Keratinocyte (primary cell): ENCODE data around the gene NT5DC4. TPM values are rescaled to one million over a fixed set of nuclear protein-coding genes. Genes with fewer than 3 reads are reported as not detected.

Source experiments
- DNase-seq: peaks from one replicate; pipeline ENCODE4 v3.0.0-alpha.2; 2011; ENCODE audit warnings: low read depth, missing footprints, low spot score
- FAIRE-seq: peaks from 2 replicates; lab custom pipeline; 2011; peaks lifted over from hg19 to GRCh38; lab: Jason Lieb, UNC
- H2AFZ ChIP-seq: 2 replicates; pipeline ENCODE4 v1.6.0; 2012; ENCODE audit warnings: low read length, control low read depth, inconsistent platforms; ENCODE audit not compliant: control insufficient read depth
- H3K27ac ChIP-seq: 2 replicates; pipeline ENCODE4 v1.5.1; 2011; ENCODE audit warnings: low read length; ENCODE audit not compliant: control insufficient read depth, insufficient read depth
- H3K27me3 ChIP-seq: 3 replicates; pipeline ENCODE4 v1.6.0; 2011; ENCODE audit warnings: low read length; ENCODE audit not compliant: control insufficient read depth, insufficient read depth; ENCODE audit errors: extremely low read depth
- H3K36me3 ChIP-seq, 2 experiments: 2 replicates in 1 of 2; 3 replicates in 1 of 2; pipeline ENCODE4 v1.5.1; 2011; ENCODE audit warnings: low read length in 2 of 2, mild to moderate bottlenecking in 1 of 2; ENCODE audit not compliant: control insufficient read depth in 2 of 2, insufficient read depth in 2 of 2; ENCODE audit errors: extremely low read depth in 1 of 2
- H3K4me1 ChIP-seq: 3 replicates; pipeline ENCODE4 v1.5.1; 2011; ENCODE audit warnings: low read length; ENCODE audit not compliant: control insufficient read depth, insufficient read depth; ENCODE audit errors: extremely low read depth
- H3K4me2 ChIP-seq: 3 replicates; pipeline ENCODE4 v1.6.0; 2011; ENCODE audit warnings: low read depth, low read length; ENCODE audit not compliant: control insufficient read depth, insufficient read depth; ENCODE audit errors: extremely low read depth
- H3K4me3 ChIP-seq, 3 experiments: fragments of 200-600 bp in 1 of 3; sonication (generic) in 1 of 3; 2 replicates in 2 of 3; 3 replicates in 1 of 3; pipeline ENCODE4 v1.5.1; 2011 to 2016; ENCODE audit warnings: low read length in 3 of 3, mild to moderate bottlenecking in 3 of 3, control low read depth in 2 of 3, inconsistent platforms in 1 of 3, low read depth in 1 of 3, mixed read lengths in 1 of 3, mixed run types in 1 of 3, moderate library complexity in 1 of 3; ENCODE audit not compliant: control insufficient read depth in 2 of 3, insufficient read depth in 2 of 3; ENCODE audit errors: extremely low read depth in 1 of 3
- H3K79me2 ChIP-seq: 2 replicates; pipeline ENCODE4 v1.6.0; 2012; ENCODE audit warnings: low read length; ENCODE audit not compliant: control insufficient read depth, insufficient read depth
- H3K9ac ChIP-seq: 3 replicates; pipeline ENCODE4 v1.6.0; 2011; ENCODE audit warnings: low read length; ENCODE audit not compliant: control insufficient read depth, insufficient read depth; ENCODE audit errors: extremely low read depth
- H3K9me1 ChIP-seq: 3 replicates; pipeline ENCODE4 v1.6.0; 2011; ENCODE audit warnings: low read length; ENCODE audit not compliant: control insufficient read depth, insufficient read depth; ENCODE audit errors: extremely low read depth
- H3K9me3 ChIP-seq: 2 replicates; pipeline ENCODE4 v1.5.1; 2012; ENCODE audit warnings: low read depth, low read length; ENCODE audit not compliant: control insufficient read depth
- H4K20me1 ChIP-seq: 3 replicates; pipeline ENCODE4 v1.6.0; 2011; ENCODE audit warnings: low read length; ENCODE audit not compliant: control insufficient read depth, insufficient read depth; ENCODE audit errors: extremely low read depth
- CTCF ChIP-seq, 3 experiments: IDR thresholded peaks in 1 of 3; conservative IDR thresholded peaks in 1 of 3; optimal IDR thresholded peaks in 1 of 3; 2 replicates in 2 of 3; 3 replicates in 1 of 3; pipeline versions ENCODE3 to v1.5.1; 2011; ENCODE audit warnings: low read length in 3 of 3, mild to moderate bottlenecking in 3 of 3, moderate library complexity in 2 of 3, control low read depth in 1 of 3, inconsistent platforms in 1 of 3; ENCODE audit not compliant: insufficient read depth in 2 of 3; ENCODE audit errors: extremely low read depth in 1 of 3
- EZH2 ChIP-seq: IDR thresholded peaks from one replicate; pipeline ENCODE4 v1.6.1; 2012; ENCODE audit warnings: inconsistent platforms, mild to moderate bottlenecking, low read length, moderate library complexity
- dilution Hi-C: fragments of 300-500 bp; cut with MboI; formaldehyde crosslinking; loops from one replicate; pipeline ENCODE4 v1.7.0; 2020; ENCODE audit warnings: low sequenced_read_pairs; ENCODE audit not compliant: extremely low pct_ligation_motif_present
- polyA plus RNA-seq, 5 experiments: library from polyadenylated mRNA; depleted of rRNA in 3 of 5; stranded (reverse) in 3 of 5; stranded (forward) in 1 of 5; unstranded in 1 of 5; fragments of >200 nt; gene quantifications; 1 replicate in 1 of 5; 2 replicates in 3 of 5; 3 replicates in 1 of 5; pipeline versions ENCODE4 v1.2.1 to v1.2.3, GENCODE V29; 2011 to 2012; ENCODE audit warnings: missing spikeins in 2 of 5, low read depth in 1 of 5, low replicate concordance in 1 of 5

NT5DC4 gene
- polyA plus RNA-seq, 1 donor (not counting 4 experiments of a cell fraction or from before 2014, with no cell fraction given) = 1.00 TPM

DNA sequence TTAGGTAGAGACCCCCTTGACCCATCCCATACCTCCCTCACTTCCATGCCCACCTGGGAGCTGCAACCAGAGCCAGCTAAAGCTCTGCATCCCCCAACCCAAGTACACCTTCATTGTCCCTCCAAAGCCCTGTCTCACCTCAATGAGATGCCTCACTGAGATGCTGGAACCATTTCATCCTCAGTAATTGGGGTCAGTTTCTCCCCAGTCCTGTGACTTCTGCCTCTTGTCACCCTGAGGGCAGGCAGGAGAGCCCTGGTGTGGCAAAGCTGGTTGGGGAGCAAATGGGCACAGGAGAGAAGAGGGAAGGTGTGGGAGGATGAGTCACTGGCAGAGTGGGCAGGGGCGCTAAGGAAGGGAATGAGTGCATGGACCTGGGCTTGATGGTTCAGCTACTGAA lies 27.9 kb upstream of the NT5DC4 start:
- Histone ChIP-seq H2AFZ (peak overlapping the region; percentile 82), H3K4me1 (peaks cover 32% of the 10 kb centered on the region), H3K36me3 (no peaks in the 10 kb centered on the region), H3K27me3 (no peaks in the 10 kb centered on the region), H3K79me2 (no peaks in the 10 kb centered on the region), H4K20me1 (no peaks in the 10 kb centered on the region), H3K27ac (peak overlapping the region; percentile 95), H3K9me3 (no peaks in the 10 kb centered on the region), H3K9me1 (no peaks in the 10 kb centered on the region), H3K4me2 (peak overlapping the region; percentile 99), H3K9ac (peak overlapping the region; percentile 84), H3K4me3 (peak overlapping the region in 2 of 3 experiments; percentile 59 to 75)
- dilution Hi-C loops = no loop called here
- FAIRE-seq = peak; percentile 34
- TF ChIP-seq EZH2 = no peak
- TF ChIP-seq CTCF (optimal IDR thresholded peaks at IDR 0.05 in 1 of 3, IDR thresholded peaks at IDR 0.05 in 1 of 3, conservative IDR thresholded peaks at IDR 0.05 in 1 of 3; ENCODE audit: extremely low read depth in 1 of 3, insufficient read depth in 2 of 3, low read length in 3 of 3) = no peak
- no peak for DNase-seq

GRCh38 chr2:112693596-112693995 lies 27.2 kb upstream of the NT5DC4 start:
- Histone ChIP-seq H3K9me1 (no peaks in the 10 kb centered on the region), H3K79me2 (no peaks in the 10 kb centered on the region), H3K27ac (peak overlapping the region; percentile 95), H2AFZ (no peak overlapping the region), H3K4me2 (no peak overlapping the region), H3K9ac (no peak overlapping the region), H3K27me3 (no peaks in the 10 kb centered on the region), H3K4me3 (no peak overlapping the region), H3K4me1 (peaks cover 26% of the 10 kb centered on the region), H3K9me3 (no peaks in the 10 kb centered on the region), H3K36me3 (no peaks in the 10 kb centered on the region), H4K20me1 (no peaks in the 10 kb centered on the region)
- DNase-seq (no peak), FAIRE-seq (no peak)
- TF ChIP-seq CTCF (optimal IDR thresholded peaks at IDR 0.05 in 1 of 3, IDR thresholded peaks at IDR 0.05 in 1 of 3, conservative IDR thresholded peaks at IDR 0.05 in 1 of 3; ENCODE audit: extremely low read depth in 1 of 3, insufficient read depth in 2 of 3, low read length in 3 of 3) (no peak), EZH2 (no peak)
- dilution Hi-C loops = no loop called here
